HG03097 (cell line): ENCODE data around the gene HSPA6.
"Not testable (repeated sequence)": the region's sequence is repeated elsewhere in the genome, so short reads cannot be mapped to it uniquely, and the experiment has no call there.

Experiments
- ATAC-seq: cut with Tn5 transposase; IDR thresholded peaks from one replicate; pipeline ENCODE4 v1.9.1; 2021; ENCODE audit not compliant: unreplicated experiment, low FRiP score

HSPA6 gene

GRCh38 chr1:161502641-161503393 lies 21.5 kb upstream of the HSPA6 start:
- no peak for ATAC-seq

- ATAC-seq = no peak
Observed at GRCh38 chr1:161503394-161503748, 21.0 kb upstream of the HSPA6 start.

- ATAC-seq = no peak
Observed at GRCh38 chr1:161505686-161506085, 18.7 kb upstream of the HSPA6 start.

GRCh38 chr1:161506336-161507223 lies 17.8 kb upstream of the HSPA6 start:
- ATAC-seq = no peak

GRCh38 chr1:161510477-161510876 lies 13.9 kb upstream of the HSPA6 start:
- ATAC-seq = no peak

- ATAC-seq = no peak
Observed at GRCh38 chr1:161511018-161511755, 13.2 kb upstream of the HSPA6 start.

- no peak for ATAC-seq
Observed at GRCh38 chr1:161511756-161512060, 12.6 kb upstream of the HSPA6 start.

- ATAC-seq = not testable (repeated sequence)
Observed at GRCh38 chr1:161512636-161513447, 11.5 kb upstream of the HSPA6 start.

GRCh38 chr1:161513448-161513780 lies 10.9 kb upstream of the HSPA6 start:
- ATAC-seq = not testable (repeated sequence)

- ATAC-seq = not testable (repeated sequence)
Observed at GRCh38 chr1:161513953-161514352, 10.4 kb upstream of the HSPA6 start.

- ATAC-seq = not testable (repeated sequence)
Observed at GRCh38 chr1:161523041-161523816, 1.1 kb upstream of the HSPA6 start.

GRCh38 chr1:161524742-161525291 lies 477 bp downstream of the HSPA6 start:
- peak; percentile 6 for ATAC-seq

- ATAC-seq = not testable (repeated sequence)
Observed at GRCh38 chr1:161525321-161525720, 981 bp downstream of the HSPA6 start.

GRCh38 chr1:161525918-161526317 lies 1.6 kb downstream of the HSPA6 start:
- not testable (repeated sequence) for ATAC-seq

GRCh38 chr1:161528550-161528949 lies 4.2 kb downstream of the HSPA6 start:
- ATAC-seq = not testable (repeated sequence)

- ATAC-seq = not testable (repeated sequence)
Observed at GRCh38 chr1:161529463-161530104, 5.2 kb downstream of the HSPA6 start.

- peak; percentile 24 for ATAC-seq
Observed at GRCh38 chr1:161530158-161530557, 5.8 kb downstream of the HSPA6 start.

- ATAC-seq = peak; percentile 53
Observed at GRCh38 chr1:161530671-161531641, 6.6 kb downstream of the HSPA6 start.
